HG02610 (cell line): ENCODE results near the gene SIGLEC12.

Source experiments
- ATAC-seq: cut with Tn5 transposase; IDR thresholded peaks from one replicate; pipeline ENCODE4 v1.9.1; 2021; ENCODE audit warnings: mild to moderate bottlenecking, moderate library complexity; ENCODE audit not compliant: unreplicated experiment

The SIGLEC12 gene

DNA sequence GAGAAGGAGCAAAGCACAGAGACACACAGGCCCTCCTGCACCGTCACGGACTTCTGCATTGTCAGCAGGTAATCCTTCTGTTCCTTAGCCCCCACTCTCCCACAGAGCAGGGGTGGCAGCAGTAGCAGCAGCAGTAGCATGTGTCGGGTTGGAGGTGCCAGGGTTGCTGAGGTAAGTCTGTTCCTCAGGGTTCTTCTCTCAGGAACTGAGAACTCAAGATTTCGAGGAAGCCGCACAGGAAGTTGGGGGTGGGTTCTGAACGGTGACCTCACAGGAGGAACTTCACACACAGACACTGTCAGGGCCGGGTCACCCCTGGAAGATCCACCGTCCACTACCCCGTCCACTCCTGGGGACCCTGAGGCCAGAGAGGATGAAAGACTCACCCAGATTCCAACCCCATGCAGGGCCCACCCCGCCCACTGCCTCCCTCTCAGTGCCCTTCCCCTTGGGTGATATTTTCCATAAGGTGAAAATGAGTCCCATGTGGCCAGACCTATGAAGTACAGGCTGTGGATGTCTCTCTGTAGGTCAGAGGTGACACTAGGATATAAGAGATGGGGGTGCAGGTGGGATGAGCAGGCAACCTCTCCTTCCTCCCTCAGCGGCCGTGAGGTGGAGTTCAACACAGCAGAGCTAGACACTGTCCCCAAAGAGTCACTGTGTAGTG, at the start of gene SIGLEC12:
SIGLEC12 (minus strand) TSS at position 207 of the 670 bp plus-strand sequence; CDS start at position 140, 67 bp downstream.
- ATAC-seq = no peak

DNA sequence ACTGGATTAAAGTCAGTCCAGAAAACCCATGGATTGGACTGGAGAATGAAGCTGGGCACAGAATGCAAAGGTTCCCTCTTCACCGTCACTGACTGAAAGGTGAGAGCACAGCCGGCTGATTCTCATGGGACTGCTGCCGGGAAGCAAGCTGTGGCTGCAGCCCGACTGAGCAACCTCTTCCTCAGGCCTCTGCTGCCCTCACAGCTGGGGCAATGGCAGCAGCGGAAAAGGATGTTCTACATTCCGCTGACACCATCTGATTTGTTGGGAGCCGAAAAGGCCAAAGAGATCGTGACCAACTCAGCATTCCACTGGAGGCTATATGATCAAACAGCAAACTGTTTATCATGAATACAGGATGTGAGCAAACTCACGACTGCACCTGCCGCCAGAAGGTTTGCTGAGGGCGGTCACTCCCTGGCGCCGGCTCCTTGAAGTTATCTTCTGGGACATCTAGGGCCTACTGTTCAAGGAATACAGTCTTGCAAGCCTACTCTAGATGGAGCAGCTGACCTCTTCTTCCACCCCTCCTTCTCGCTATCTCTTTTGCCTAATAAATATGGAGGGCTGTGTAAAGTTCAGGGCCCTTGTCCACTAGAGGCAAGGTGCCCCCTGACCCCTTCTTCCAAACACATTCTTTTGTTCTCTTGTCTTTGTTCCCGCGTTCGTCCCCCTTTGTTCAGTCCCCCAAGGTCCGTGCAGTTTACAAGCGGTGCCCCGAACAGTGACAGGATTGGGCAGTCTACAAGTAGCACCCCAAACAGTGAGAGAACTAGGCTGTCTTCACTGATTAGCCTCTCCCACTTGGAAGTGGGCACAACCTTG, 49.5 kb upstream of the SIGLEC12 start:
- no peak for ATAC-seq

DNA sequence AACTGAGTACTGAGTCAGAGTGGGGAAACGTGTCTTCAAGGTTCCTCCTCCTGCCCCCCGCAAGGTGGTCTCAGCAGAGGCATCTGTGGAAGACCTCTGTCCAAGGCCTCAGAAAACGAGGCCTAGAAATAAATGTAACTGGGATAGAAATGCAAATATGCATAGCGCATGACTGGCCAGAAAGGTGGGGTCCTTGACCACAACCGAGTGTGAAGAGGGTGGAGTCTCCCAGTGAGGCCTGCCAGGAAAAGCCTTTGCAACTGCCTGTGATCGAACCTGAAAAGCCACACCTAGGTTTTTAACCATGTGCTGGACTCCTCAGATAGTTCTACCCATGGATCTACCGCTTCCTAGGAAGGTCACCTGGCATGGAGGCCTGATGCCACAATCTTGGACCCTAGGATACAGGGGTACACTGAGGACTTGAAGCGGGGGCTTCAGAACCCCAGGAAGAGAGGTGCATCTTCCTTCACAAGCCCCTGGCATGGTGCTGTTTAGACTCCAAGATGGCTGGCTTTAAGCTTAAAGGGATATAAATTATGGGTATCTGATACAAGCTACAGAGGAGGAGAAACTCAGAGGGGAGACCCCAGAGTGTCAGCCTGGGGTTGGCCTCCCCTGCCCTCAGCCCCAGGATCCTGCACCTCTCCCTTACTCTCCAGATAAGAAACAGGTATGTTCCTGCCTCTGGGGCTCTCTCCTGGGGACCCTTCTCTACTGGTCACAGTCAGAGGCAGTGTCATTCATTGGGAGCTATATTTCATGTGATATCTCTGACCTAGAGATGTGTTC, 48.1 kb upstream of the SIGLEC12 start:
- ATAC-seq = no peak

DNA sequence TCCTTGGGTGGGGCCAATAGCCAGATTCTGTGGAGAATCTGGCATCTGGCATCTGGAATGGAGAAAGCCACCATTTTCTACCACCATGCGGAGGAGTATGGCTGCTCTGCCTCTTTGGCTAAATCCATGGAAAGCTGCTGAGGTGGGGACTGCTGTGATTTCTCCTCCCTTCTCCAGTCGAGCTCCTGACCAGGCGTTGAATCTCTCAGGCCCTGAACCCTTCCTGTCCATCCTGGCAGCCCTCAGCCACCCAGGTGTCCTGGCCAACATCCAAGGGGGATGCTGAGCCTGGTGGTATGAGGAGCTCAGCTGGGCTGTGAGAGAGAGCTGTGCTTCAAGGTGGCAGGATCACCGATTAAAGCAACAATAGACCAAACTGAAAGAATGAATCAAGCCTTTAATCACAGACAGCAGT, 47.3 kb upstream of the SIGLEC12 start:
- ATAC-seq = no peak

DNA sequence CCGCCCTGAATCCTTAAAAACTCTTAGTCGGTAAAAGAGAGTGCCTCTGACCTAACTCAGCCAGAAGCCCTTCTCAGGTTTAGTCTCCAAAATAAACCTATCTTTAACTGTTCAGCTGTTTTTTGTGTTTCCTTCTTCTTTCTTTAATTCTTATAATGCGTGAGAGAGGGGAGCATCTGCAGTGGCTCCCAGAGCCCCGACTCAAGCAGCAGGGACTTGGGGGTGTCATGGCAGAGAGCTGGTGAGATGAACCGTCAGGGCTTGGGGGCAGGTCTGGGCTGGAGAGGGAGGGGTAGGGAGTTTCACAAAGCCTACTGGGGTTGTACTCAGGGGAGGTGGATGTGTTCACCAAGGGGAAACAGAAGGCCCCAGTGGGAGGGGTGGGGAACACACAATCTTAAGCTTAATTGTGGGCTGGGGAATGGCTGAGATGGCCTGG, 46.6 kb upstream of the SIGLEC12 start:
- ATAC-seq = no peak

DNA sequence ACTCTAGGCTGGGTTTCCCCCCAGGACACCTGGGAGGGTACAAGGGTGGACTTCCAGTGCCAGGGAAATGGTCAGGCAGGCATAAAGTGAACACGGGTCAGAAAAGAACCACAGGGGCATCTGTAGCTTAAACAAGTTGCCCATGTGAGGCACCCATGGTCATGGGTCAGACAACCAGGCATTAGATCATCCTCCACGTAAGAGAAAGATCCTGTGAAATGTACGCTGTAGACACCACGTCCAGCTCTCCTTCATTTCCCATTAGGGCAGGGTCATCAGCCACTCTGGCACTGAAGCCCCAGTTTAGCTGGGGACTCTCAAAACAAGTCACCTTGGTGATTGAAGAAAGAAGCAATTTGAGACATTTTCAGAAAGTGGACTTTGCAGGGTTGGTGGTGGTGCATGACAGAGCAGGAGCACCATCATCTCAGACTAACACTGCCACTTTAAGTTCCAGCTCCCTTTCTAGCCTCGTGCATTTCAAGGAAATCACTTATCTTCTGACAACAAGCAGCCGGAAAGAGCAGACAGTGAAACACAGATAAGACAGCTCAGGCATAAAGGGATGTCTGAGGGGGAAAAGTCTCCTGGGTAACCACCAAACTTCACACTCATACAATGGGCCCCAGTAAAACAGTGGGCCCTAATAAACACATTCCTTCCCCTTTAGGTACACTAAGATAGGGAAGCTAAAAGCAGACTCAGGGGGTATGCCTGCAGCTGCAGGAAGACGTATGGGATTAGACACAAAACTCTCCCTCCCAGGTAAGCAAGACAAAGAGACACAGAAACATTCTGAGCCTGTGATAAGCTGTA, 46.0 kb upstream of the SIGLEC12 start:
- no peak for ATAC-seq

DNA sequence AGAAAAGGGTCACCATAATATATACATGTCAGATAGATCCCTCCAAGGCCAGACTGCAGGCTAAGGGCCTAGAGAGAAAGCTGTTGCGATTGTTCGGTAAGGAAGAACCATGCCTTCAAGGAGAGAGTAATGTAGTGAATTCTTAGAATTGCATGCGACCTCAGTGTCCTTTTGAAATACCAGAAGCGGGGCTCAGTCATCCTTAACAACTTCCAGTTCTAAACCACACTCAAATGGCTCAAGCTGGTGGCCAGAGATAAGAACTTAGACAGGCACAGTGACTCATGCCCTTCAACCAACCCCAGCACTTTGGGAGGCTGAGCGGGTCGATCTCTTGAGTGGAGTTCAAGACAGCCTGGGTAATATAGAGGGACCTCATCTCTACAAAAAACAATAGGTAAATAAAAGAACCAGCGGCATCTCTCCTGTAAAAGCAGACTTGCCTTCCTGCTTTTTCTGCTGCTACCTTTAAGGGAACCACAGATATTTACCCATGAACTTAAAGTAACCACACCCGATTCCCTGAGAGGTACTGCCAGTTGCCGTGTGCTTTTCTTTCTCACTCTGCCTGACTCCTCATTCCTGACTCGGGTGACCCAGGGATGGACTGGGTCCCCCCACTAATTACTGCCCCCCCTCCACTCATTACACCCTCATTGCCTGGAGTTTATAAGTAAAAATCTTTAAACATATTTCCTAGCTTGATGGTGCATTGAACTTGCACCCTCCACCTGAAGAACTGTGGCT, 45.2 kb upstream of the SIGLEC12 start:
- no peak for ATAC-seq

DNA sequence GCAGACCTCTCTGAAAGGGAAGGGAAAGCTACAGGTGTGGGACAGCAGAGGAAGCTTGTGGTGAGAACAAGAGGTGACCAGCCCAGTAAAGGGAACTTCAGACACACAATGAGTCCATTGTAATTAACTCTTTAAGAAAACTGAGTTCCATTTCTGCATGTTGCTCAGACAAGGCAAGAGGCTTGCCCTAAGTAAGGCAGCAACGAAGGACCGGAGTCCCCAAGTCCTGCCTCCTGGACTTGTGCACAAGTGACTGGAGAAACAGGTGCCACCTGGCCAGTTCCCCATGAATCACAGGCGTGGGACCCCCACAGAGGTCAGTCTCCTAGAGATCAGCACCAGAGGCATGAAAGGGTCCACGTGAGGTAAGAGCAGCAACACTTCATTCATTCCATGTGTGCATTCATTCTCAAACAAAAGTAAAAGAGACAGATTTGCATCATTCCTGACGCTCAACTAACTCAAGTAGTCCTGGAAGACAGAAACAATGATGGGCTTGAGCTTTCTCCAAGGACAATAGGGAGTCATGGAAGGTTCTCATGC, 44.6 kb upstream of the SIGLEC12 start:
- no peak for ATAC-seq

DNA sequence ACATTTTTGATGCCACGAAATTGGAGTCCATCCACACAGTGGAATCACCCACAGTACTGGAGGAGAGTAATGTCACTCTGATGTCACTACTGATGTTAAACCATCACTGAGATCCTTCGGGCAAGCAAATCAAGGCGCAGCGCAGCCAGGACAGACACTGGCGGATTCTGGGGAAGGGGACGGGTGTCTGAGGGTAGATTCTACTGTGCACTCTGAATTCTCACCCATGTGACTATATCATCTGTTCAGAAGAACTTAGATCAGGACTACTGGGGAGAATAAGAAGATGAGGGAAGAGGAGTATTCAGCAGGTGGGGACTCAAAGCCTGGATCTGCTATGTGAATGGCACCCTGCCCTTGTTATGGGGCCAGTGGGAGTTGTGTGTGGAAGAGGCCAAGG, 42.4 kb upstream of the SIGLEC12 start:
- ATAC-seq = no peak

DNA sequence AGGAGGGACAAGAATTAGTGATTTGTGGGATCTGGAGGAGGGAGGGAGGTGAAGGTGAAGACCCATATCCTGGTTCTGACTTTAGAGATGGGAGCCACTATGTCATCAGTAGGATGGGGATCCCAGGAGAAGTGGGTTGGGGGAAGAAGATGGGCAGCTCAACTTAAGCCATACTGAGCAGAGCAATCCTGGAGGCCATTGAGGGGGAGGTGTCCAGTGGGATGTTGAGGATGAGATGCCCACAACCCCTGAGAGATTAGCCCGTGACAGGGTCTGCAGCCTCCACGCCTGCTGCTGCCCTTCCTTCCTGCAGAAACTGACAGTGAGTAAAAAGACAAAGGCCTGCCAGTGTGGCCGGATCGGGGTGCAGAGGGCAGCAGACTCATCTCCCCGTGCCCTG, 41.1 kb upstream of the SIGLEC12 start:
- no peak for ATAC-seq

DNA sequence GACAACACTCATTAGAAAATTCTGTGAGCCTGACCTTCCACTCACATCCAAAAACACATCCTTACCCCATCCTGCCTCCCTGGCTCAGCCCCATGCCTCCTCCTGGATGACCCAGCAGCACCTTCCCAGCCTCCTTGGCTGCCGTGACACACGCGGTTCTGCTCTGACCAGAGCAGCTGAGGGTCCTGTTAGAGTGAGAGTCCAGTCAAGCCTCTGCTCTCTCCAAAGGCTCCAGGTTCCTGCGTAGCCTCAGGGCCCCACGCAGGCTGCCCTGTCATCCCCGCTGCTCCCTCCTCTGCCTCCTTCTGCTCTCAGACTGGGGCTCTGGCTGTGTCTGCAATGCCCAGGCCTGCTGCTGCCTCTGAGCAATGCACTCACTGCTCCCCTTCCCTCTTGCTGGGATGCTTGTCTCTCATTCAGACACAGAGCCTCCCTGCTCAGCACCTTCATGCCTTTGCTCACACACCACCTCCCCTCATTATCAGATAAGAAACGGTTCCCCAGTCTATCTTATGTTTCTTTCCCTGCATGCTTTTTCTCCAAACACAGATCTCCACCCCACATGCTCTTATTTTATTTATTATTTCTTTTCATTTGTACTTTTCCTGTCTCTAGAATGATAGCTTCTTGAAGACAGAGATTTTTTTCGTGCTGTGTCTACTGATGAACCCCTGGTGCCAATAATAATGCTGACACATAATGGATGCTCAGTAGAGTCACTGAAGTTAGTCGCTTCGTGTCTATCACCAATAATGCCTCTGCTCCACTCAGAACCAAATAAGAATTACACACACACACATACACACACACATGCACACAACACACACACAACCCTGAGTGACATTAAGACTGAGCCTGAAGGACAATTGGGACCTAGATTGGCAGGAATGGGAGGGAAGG, 40.1 kb upstream of the SIGLEC12 start:
- ATAC-seq = no peak

DNA sequence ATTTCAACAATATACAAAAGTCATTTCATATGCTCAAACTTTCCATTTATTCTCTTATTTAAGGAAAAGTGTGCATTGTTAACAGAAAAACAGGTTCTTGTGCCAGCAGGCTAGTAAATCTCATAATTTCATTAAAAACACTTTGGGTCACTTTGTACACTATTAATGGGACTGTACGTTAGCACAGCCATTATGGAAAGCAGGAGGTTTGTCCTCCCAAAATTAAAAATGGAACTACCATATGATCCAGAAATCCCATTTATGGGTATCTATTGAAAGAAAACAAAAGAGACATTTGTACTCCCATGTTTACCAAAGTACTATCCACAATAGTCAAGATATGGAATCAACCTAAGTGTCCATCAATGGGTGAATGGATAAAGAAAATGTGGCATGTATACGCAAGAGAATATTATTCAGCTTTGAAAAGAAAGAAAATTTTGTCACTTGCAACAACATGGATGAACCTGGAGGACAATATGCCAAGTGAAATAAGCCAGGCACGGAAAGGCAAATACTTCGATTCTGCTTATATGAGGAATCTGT, 38.3 kb upstream of the SIGLEC12 start:
- ATAC-seq = no peak

DNA sequence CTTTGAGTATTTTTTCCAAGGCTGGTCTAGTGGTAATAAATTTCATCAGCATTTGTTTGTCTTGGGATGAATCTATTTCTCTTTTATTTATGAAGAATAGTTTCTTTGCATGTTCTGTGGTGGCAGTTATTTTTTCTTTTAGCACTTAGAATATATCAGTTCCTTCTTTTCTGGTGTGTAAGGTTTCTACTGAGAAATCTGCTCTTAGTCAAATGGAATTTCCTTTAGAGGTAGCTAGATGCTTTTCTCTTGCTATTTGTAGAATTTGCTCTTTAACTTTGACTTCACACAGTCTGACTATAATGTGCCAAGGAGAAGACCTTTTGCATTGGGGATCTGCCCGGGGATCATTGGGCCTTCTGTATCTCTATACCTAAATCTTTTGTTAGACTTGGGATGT, 33.9 kb upstream of the SIGLEC12 start:
- no peak for ATAC-seq

DNA sequence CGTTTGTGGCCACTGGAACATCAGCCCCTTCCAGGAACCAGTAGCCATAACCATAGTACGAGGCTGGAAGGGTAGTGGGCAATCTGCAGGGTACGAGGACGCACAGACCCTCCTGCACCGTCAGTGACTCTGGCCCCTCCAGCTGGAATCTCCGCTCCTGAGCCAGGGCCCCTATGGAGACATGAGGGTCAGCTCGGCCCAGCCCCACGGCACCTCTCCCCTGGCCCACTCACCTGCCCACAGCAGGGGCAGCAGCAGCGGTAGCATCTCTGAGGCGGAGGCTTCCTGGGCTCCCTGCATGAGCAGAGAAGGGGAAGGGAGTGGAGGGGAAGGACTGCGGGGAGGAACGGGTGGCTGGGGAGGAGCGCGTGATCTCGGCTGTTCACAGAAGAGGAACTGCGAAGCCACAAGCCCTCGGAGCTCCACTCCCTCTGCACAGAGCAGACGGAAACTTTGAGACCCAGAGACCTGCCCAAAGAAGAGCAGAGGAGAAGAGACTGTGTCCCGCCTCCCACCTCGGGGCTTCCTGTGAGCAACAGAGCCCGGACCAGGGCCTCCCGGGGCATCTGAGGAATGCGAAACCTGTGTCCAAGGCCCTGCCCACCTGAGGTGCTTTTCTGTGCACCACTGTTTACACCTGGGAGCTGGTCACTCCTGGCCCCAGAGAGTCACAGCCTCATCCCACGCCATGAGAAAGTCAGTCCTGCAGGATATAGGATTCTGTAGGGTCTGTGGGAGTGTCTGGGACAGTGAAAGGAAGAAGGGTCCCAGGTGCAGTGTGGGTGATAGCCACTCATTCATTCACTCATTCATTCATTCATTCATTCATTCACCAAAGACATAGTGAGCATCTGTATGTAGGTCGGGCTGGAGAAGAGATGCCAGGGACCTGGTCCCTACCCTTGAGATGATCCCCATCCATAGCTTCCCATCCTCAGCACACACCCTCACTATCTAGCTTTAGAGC, 30.0 kb upstream of the SIGLEC12 start, which contains the start of gene SIGLEC6:
SIGLEC6 (minus strand) TSS at position 322 of the 967 bp plus-strand sequence; CDS start at position 300, 22 bp downstream.
- ATAC-seq = peak; percentile 80

DNA sequence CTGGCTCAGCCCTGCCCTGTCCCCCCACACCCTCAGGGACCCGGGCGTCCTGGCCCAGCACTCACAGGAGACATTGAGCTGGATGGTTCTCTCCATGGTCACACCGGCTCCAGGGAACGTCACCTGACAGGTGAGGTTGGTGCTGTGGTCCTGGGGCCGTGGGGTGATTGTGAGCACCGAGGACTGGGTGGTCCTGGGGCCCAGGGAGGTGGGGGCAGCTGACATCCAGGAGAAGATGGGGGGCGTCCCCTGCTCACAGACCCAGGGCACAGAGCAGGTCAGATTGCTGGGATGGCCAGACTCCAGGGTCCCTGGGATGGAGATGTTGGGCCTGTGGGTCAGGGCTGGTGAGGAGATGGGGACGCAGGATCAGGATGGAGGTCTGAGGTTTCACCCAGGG, 29.0 kb upstream of the SIGLEC12 start:
- ATAC-seq = no peak

DNA sequence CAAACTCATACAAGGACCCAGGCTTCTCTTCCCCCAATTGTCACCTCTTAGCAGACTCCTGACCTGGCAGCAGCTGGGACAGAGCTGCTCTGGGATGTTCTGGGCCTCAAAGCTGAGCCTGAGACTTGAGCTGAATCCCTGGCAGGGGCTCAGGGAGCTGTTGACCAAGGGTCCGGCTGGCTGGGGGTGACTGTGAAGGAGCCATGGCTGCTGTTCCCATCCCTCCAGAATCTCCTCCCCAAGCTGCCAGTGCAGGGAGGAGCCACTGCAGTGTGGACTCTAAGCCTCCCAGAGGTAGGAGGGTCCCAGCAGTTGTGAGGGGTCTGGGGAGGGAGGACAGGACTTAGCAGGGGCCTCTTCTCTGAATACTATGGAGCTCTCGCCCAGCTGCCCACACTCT, 27.7 kb upstream of the SIGLEC12 start:
- no peak for ATAC-seq

DNA sequence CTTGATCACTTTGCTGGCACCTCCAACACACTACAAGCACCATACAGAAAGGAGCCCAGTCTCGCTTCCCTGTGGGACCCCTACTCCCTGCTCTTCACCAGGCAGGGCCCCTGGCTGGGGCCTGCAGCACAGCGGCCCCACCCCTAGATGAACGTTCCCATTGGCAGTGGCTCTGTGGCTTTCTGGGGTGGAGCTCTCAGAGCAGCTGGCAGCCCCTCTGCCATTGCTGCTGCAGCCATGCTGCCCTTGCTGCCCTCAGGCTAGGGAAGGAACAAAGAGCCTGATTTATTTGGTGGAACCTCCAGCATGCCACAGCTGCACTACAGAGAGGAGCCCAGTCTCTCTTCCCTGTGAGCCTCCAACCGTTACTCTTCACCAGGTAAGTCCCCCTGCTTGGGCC, 24.1 kb upstream of the SIGLEC12 start:
- ATAC-seq = no peak
